Kidney tubule cell (primary cell): Measurements from ENCODE around the gene VAT1.

ENCODE experiments used
- DNase-seq: peaks from one replicate; pipeline ENCODE4 v3.0.0-alpha.2; 2018; ENCODE audit warnings: low spot score

The VAT1 gene

DNA sequence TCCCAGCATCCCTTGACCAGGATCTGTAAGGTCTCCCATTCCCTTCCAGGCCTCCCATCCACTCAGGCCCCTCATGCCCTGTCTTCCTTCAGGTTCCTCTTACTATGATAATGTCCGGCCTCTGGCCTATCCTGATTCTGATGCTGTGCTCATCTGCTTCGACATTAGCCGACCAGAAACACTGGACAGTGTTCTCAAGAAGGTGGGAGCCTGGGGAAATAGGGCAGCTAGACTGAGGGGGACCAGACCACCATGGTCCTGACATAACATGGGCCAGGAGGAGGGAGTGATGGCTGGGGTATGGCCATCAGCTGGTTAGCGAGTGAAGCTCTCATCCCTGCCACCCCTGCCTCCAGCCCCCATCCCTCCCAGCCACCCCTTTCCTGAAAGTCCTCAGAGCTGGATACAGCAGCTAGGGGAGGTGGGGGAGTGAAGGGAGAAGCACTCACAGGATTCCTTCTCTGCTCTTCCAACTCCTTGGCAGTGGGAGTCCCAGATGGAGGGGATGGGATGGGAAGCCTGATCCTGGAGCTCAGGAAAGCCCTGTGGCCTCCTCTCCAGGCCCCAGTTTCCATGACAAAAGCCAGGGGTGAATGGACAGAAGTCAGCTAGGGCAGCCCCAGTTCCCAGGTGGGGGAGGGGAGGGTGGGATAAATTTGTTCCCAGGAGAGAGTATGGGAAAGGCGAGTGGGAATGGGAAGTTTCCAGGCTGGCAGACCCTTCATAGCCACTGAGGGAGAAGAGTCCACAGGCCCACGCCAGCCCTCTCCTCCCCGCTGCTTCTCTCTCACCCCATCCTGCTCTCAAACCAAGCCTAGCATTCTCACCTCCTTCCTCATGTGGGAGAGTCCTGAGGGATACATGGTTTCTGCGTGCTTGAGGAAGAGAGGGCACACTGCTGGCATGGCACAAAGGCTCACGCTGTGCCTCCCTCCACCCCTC lies 5.2 kb upstream of the VAT1 start:
- no peak for DNase-seq

DNA sequence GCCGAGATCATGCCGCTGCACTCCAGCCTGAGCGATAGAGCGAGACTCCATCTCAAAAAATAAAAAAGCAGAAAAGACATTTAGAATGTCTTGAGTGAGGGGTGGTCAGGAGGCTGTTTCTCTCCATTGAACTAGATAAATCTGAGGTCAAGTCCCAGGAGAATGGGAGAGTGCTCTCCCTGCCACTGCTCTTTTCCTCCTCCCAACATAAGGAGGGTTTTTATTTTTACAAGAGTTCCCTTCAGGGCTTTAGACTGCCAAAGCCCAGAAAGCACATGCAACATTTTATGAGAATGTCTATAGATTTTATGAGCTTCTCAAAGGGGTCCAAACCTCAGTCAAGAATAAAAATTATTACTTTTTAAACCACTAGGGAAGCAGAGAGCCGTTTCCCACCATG lies 4.4 kb upstream of the VAT1 start:
- no peak for DNase-seq

DNA sequence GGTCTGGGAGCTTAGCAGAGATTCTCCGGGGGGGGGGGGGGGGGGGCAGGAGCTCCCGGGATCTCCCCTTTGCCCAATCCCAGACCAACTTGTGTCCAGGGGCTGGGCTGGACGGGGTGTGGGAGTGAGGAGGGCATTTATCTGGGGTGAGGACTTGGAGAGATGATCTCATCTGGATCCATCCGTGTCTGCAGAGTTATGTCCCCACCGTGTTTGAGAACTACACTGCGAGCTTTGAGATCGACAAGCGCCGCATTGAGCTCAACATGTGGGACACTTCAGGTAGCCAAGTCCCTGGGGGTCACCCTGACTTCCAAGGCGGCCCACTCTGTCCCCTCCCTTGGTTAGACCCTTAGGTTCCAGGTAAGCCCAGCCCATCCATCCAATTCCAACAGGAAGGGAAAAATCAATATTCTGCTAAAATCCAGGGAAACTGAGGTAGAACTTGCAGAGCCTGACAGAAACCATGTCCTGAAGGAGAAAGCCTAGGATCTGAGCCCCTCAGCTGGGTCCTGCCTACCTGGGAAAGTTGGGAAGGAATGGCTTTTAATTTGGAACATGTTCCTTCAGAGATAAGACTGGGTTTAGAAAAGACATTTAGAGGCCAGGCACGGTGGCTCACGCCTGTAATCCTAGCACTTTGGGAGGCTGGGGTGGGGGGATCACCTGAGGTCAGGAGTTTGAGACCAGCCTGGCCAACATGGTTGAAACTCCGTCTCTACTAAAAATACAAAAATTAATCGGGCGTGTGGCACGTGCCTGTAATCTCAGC lies 3.8 kb upstream of the VAT1 start:
- DNase-seq = no peak

DNA sequence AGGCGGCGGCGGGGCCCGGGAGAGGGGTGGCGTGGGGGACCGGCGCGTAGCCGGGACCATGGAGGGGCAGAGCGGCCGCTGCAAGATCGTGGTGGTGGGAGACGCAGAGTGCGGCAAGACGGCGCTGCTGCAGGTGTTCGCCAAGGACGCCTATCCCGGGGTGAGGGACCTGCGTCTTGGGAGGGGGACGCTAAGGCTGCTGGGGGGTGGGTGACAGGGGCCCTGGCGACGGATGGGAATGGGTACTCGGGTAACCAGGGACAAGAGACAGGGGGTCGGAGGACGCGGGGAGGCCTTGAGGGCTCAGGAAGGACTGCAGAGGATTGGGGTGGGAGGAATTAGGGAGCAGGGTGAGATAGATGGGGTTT lies 3.1 kb upstream of the VAT1 start:
- DNase-seq = no peak

DNA sequence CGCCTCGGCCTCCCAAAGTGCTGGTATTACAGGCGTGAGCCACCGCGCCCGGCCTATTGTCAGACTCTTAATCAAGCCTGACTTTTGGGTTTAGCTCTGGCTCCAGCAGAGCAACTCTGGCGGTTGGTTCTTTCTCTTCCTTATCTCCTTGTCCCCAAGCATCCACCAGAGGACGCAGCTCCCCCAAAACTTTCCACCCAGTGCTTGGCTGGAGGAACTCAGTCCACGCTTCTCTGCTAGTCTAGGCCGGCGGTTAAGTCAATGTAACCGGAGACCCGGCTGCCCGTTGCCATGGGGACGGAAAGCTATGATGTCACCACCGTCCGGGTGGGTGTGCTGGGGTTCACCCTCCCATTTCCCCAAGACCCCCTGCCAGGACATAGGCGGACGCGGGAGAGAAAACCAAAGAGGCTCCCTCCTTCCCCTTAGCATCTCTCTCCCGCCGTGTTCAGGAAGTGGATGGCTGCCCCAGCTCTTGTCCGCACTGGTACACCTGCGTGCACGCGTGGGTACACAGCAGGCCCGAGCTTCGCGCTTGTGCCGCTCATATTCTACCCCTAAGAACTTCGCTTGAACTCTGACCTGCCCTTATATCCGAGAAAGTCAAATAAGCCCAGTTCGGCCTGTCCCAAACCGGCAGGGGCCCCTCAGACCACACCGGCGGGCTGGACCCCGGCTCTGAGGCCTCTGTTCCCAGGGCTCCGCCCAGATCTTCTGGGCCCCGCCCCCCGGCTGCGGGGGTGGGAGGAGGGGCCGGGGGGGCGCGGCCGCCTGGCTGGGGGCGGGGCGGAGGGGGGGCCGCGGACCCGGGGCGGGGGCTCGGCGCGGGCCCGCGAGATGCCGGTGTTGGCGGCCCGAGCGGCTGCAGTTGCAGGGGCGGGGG lies 2.5 kb upstream of the VAT1 start, which contains the start of gene RND2:
Gene RND2 (plus strand): TSS at position 825 of the 883 bp plus-strand sequence. CDS start 117 bp downstream, outside the sequence.
- peak; percentile 93 for DNase-seq

DNA sequence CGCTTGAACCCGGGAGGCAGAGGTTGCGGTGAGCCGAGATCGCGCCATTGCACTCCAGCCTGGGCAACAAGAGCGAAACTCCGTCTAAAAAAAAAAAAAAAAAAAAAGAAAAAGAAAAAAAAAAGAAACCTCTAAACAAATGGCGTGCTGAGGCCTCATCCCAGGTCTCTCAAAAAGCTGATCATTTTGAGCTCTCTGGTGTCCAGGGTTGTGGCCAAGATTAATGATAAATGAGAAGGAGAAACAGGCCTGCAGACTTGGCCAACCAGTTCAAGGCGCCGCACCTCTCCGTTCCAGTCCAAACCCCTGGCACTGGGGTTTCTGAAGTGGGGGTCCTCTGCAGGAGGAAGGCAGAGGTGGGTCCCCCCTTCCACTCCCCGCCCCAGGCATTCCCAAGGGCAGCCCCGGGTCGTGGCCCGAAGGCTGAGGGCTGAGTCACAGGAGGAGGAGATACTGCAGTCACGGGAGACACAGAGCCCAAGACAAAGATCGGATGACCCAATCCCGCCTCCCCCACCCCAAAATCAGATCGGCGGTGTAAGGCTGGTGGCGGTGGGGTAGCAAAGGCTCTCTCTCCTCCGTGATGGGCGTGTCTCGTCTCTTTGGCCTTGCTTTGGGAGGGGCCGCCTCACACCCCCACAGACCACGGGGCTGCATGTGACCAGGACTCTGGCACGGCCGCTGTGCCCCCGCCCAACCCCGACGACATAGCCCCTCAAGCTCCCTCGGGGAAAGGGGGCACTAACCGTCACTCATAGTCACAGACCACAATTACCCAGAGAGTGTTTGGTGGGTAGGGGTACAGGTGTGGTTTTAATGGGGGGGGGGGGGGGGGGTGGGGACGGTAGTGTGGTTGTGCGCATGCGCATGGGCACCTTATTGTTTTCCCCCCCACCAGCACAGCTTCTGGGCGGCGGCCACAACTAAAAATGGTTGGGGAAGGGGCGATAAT lies 1.1 kb downstream of the VAT1 start:
- peak; percentile 77 for DNase-seq

DNA sequence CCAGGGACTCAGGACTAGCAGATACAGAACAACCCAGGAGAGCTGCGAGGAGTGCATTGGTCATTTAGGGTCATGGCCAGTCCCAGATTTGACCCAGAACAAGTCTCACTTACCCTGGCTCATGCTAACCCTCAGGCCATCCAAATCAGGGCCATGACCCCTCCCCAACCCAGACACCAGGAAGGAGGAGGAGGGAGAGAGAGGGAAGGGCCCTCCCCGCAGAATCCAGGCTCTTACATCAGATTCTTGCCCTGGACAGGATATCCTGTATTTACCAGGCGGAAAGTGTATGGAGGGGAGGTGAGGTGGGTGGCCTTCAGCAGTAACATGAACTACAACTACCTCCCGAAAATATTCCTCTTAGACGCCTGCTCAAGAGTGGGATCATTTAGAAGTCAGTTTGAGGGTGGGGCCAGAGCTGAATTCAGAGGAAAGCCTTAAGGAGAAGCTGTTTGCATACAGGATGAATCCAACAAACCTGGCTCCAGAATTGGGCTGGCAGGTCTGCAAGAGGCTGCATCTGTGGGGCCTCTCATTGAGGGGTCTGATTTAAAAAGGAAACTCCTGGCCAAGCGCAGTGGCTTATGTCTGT lies 2.1 kb downstream of the VAT1 start:
- DNase-seq = no peak

DNA sequence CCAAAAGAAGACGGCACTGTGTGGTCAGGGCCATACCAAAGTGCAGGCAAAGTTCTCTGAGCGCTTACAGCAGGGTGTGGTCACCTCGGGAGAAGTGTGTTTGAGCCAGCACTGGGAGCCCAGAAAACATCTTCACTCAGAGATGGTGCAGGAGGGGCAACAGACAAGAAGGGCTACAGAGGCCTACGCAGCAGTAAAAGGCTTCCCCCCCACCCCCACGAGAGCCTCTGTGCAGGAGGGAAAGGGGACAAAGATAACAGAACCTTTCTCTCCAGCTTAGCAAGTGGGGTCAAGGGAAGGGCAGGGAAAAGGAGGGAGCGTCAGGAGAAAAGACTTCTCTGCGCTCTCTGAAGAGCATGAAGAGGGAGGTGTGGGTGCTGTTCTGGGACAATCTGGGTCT lies 2.8 kb downstream of the VAT1 start:
- no peak for DNase-seq

DNA sequence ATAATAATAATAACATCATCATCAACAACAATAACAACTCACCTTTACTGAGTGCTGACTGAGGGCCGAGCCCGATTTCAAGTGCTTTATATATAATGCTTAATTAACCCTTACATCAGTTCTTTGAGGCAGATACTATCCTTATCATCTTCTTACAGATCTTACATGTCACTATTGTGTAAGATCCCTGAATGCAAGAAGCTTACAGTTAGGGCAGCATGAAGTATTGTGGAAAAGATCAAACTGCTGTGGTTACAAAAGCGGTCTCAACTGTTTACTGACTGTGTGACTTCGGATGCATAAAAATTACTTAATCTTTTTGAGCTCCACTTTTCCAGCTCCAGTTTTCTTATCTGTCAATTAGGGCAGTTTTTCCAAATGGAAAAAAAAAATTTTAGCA lies 3.3 kb downstream of the VAT1 start:
- DNase-seq = no peak

DNA sequence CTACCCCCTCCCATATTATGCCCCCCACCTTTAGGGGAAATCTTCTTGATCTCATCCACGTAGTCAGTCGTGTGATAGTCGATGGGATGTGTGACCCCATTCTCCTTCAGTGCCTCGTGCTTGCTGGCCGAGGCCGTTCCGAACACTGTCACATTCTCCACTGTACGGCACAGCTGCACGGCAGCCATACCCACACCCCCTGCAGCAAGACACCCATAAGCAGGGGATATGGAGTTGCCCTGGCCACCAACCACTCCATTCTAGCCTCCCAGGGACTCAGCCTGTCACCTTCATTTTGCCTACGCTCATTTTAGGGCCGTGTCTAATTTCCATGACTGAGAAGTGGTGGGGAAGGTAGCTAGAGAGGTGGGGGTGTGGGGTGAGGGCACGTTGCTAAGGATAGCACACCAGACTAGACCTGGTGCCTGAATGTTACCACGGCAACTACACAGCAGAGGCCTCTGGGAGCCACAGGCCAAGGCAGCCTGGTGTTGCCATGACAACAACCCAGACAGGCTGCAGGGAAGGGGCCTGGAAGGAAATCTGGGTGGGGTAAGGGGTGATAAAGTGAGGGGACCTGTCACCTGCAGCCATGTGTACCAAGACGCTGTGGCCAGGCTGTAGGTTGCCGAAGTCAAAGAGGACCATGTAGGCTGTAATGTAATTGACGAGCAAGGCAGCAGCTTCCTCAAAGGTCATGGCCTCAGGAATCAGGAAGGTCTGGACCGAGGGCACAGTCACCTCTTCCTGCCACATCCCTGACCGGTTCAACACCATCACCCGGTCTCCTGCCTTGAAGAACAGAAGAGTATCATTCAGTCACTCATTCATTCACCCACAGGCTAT lies 4.0 kb downstream of the VAT1 start:
- DNase-seq = no peak

DNA sequence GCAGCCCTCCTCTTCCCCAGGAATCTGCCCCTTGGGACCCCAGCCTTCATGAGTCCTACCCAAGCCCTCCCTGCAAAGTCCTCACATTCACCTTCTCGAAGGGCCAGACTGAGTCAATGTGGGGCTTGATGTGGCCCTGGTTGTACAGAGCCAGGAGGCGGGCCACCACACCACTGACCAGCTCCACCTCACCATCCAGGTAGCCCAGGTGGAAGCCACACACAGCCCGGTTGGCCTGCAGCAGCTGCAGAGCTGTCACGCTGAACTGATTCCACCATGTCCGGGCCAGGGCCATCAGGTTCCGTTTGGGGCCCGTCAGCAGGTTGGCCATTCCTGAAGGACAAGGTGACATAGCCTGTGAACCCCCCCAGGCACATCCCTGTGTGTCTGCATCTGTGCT lies 6.0 kb downstream of the VAT1 start:
- no peak for DNase-seq

DNA sequence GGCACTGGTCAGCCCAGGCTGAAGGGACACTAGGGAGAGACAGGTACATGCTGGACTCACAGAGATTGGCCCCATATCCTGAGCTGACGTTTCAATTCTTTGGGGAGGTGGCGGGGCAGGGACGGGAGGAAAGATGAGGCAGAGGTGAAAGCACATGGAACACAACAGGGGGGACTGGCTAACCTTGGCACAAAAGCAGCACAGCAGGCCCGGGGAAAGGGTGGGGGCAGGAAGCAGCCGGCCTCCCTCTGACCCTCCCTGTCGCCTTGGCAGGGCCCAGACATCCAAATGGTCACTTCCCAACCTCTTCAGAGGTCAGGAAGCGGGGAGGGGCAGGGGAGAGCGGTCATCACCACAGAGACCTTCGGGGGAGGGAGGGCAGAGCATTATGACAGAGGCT lies 6.6 kb downstream of the VAT1 start:
- DNase-seq = no peak

DNA sequence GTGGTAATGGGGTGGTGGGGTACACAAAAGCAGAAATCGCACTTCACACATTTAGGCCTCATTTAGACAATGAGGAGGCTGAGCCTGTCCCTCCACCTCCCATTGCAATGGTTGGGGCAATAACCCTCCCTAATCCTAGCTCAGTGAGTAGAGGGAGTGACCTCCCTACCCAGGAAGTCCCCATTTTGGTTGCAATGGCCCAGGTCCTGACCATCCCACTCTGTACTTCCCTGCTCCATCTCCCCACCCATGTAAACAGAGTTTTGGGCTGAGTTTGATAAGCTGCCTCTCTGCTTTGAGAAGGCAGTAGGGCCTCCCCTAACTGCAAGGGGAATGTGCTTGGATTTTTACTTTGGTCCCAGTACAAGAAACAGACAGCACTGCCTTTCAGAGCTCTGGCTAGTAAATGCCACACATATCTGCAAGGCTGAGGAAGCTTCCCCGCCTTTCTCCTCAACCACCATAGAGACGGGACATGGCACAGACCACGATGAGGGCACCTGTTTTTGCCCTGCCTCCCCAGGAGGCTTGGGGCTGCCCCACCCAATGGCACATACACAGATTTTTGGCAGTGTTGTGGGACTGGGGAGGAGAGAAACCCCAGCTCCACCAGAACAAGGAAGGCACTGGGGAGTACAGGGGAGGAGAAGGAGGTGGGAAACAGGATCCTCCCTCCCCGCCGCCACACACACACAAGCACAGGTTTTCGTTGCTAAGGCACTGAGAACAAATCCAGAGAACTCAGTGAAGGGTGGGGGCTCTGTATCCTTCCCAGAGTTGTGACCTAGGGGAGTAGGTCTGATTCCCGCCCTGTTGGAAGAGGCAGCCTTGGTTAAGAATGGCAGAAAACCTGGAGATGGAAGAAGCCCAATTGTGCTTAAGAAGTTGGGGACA lies 7.3 kb downstream of the VAT1 start:
- DNase-seq = no peak

DNA sequence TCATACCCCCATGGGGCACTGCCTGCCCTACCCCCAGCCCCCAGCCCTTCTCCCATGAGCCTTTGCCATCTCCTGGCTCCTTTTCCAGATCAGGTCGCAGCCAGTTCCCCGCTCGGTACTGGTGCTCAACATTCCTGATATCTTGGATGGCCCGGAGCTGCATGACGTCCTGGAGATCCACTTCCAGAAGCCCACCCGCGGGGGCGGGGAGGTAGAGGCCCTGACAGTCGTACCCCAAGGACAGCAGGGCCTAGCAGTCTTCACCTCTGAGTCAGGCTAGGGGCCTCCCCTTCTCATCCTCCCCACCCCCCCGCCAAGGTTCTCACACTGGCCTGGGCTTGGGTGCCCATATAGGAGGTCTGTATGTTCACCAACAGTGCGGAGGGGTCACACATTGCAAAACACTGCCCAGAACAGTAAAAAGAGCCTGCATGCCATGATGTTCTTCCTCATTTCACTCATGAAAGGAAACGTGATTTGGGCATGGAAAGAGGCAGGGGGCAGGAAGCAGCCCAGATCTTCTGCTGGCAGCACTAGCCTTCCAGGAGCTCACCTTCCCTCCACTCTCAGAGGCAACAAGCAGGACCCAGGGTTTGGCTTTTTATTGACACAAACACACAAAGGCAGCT lies 8.1 kb downstream of the VAT1 start:
- DNase-seq = no peak

DNA sequence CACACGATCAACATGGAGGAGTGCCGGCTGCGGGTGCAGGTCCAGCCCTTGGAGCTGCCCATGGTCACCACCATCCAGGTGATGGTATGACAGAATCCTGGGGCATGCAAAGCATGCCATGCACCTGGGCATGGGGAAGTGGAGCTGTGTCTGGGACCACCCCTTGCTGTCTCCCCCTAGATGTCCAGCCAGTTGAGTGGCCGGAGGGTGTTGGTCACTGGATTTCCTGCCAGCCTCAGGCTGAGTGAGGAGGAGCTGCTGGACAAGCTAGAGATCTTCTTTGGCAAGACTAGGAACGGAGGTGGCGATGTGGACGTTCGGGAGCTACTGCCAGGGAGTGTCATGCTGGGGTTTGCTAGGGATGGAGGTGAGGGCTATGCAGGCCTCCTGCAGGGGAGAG lies 8.9 kb downstream of the VAT1 start:
- DNase-seq = no peak

DNA sequence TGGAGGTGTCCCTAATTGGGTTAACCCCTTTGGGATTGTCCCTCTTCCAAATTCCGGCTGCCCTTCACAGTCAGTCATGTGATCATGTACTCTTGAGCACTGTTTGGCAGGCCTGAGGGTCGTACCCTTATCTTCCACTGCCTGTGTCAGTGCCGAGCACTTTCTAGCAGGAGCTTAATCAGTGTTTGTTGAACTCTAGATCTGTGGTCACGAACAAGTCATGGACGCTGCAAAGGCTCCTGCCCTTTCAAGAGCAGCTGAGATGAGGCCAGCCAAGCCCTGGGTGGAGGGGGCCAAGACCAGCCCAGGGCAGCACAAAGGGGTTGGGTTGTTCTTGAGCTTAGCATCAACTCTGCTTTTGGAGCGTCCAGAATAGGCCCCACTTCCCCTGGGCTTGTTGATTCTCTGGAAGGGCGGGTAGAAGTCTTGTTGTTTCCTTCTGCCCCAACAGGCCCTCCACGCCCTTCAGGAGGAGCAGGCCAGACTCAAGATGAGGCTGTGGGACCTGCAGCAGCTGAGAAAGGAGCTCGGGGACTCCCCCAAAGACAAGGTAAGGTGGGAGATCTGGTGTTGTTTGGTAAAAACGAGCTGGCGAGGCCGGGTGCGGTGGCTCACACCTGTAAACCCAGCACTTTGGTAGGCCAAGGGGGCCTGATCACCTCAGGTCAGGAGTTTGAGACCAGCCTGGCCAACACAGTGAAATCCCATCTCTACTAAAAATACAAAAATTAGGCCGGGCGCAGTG lies 10.3 kb downstream of the VAT1 start:
- DNase-seq = no peak

DNA sequence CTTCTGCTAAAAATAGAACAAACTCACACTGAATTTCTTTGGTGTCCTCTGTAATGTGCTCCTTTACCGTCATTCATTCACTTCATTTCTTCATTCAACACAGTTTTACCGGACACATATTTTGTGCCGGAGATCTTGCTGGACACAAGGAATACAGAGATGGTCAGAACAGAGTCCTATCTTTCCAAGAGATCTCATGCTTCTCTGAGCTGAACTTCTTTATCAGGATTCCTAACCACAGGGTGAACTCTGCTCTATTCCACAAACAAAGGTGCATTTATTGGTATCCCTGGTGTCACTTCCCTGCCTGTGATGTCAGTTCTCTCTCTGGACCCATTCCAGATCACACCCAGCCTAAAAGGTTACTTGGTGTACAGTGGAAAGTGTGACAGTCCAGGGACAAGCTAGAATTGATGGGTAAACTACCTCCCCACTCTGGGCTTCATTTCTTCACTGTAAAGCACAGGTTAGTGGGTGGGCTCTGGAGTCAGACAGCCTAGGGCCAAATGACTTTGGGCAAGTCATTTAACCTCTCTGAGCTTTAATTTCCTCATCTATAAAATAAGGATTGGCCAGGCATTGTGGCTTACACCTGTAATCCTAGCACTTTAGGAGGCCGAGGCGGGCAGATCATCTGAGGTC lies 11.4 kb downstream of the VAT1 start:
- peak; percentile 36 for DNase-seq
